Ishikawa (cell line): ENCODE results near the gene PRDM16.

Source experiments
- CEBPB ChIP-seq: IDR thresholded peaks from 2 replicates; pipeline ENCODE4 v1.6.1; 2012
- CREB1 ChIP-seq: IDR thresholded peaks from 2 replicates; pipeline ENCODE4 v1.6.1; 2012; ENCODE audit warnings: low read depth
- EGR1 ChIP-seq: IDR thresholded peaks from 2 replicates; pipeline ENCODE4 v1.6.1; 2012
- EP300 ChIP-seq: IDR thresholded peaks from 2 replicates; pipeline ENCODE4 v1.6.1; 2012; ENCODE audit warnings: borderline replicate concordance
- FOXM1 ChIP-seq: IDR thresholded peaks from 2 replicates; pipeline ENCODE4 v1.6.1; 2012; ENCODE audit warnings: low read depth, borderline replicate concordance
- MAX ChIP-seq: IDR thresholded peaks from 2 replicates; pipeline ENCODE4 v1.6.1; 2012
- NFIC ChIP-seq: IDR thresholded peaks from 2 replicates; pipeline ENCODE4 v1.6.1; 2012
- RAD21 ChIP-seq: IDR thresholded peaks from 2 replicates; pipeline ENCODE4 v1.6.1; 2012; ENCODE audit warnings: low read depth
- TAF1 ChIP-seq: IDR thresholded peaks from 2 replicates; pipeline ENCODE4 v1.6.1; 2012; ENCODE audit warnings: low read depth, mild to moderate bottlenecking
- TCF12 ChIP-seq: IDR thresholded peaks from 2 replicates; pipeline ENCODE4 v1.6.1; 2012; ENCODE audit warnings: low read depth
- TEAD4 ChIP-seq: IDR thresholded peaks from 2 replicates; pipeline ENCODE4 v1.6.1; 2012
- YY1 ChIP-seq: IDR thresholded peaks from 2 replicates; pipeline ENCODE4 v1.6.1; 2012; ENCODE audit warnings: low read depth
- ZBTB7A ChIP-seq: IDR thresholded peaks from 2 replicates; pipeline ENCODE4 v1.6.1; 2012; ENCODE audit warnings: low read depth
- TF ChIP-seq, protein P1 (sequence below): IDR thresholded peaks from 2 replicates; pipeline ENCODE4 v1.6.1; 2012
- TF ChIP-seq, protein P2 (sequence below): IDR thresholded peaks from 2 replicates; pipeline ENCODE4 v1.6.1; 2012; ENCODE audit warnings: low read depth, mild to moderate bottlenecking

PRDM16 gene

DNA sequence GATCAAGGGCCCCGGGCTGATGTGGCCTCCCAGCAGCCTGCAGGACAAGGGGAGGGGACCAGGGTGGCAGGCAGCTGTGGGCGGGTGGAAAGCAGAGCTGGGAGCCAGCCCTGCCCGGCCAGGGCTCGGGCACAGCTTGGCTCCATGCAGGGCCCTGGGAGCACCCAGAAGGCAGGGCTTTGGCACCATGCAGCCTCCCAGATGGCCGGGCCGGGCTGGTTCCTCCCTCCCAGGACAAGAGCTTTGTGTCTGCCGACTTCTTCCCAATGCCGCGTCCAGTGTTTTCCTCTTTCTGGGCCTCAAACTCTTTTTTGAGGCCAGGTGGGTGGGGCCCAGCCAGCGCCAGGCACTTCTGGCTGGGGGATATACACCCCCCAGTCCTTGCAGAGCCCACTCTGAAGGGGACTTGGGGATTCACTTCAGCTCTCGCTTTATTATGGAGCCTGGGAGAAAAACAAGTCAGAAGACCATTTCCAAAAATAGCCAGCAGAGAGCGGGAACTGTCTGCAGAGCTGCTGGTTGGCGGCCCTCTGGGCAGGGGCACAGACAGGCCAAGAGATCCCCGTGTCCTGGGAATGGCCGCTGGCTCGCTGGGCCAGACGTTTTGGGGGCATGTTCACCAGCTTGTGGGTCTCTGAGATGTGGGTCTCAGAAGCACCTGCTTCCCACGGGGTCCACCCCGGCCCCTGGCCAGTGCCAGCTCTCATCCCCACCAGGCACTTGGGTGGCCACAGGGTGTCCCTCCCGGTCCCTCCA lies 281.7 kb downstream of the PRDM16 start:
- TF ChIP-seq RAD21 (peak; percentile 26; the same call in 1 of the 2 replicates), CEBPB (no peak), FOXM1 (no peak), NFIC (no peak), YY1 (no peak)

GRCh38 chr1:3351449-3352298 lies 282.7 kb downstream of the PRDM16 start:
- no peak for TF ChIP-seq FOXM1
- TF ChIP-seq TCF12: no peak
- no peak for TF ChIP-seq RAD21
- no peak for TF ChIP-seq CREB1
- TF ChIP-seq MAX: no peak
- TF ChIP-seq CEBPB: no peak
- TF ChIP-seq EGR1: no peak
- no peak for TF ChIP-seq TAF1
- TF ChIP-seq YY1: no peak
- TF ChIP-seq, protein P1, sequence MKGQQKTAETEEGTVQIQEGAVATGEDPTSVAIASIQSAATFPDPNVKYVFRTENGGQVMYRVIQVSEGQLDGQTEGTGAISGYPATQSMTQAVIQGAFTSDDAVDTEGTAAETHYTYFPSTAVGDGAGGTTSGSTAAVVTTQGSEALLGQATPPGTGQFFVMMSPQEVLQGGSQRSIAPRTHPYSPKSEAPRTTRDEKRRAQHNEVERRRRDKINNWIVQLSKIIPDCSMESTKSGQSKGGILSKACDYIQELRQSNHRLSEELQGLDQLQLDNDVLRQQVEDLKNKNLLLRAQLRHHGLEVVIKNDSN: no peak
- no peak for TF ChIP-seq NFIC
- no peak for TF ChIP-seq EP300
- TF ChIP-seq TEAD4: no peak
- TF ChIP-seq, protein P2, sequence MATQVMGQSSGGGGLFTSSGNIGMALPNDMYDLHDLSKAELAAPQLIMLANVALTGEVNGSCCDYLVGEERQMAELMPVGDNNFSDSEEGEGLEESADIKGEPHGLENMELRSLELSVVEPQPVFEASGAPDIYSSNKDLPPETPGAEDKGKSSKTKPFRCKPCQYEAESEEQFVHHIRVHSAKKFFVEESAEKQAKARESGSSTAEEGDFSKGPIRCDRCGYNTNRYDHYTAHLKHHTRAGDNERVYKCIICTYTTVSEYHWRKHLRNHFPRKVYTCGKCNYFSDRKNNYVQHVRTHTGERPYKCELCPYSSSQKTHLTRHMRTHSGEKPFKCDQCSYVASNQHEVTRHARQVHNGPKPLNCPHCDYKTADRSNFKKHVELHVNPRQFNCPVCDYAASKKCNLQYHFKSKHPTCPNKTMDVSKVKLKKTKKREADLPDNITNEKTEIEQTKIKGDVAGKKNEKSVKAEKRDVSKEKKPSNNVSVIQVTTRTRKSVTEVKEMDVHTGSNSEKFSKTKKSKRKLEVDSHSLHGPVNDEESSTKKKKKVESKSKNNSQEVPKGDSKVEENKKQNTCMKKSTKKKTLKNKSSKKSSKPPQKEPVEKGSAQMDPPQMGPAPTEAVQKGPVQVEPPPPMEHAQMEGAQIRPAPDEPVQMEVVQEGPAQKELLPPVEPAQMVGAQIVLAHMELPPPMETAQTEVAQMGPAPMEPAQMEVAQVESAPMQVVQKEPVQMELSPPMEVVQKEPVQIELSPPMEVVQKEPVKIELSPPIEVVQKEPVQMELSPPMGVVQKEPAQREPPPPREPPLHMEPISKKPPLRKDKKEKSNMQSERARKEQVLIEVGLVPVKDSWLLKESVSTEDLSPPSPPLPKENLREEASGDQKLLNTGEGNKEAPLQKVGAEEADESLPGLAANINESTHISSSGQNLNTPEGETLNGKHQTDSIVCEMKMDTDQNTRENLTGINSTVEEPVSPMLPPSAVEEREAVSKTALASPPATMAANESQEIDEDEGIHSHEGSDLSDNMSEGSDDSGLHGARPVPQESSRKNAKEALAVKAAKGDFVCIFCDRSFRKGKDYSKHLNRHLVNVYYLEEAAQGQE: no peak
- no peak for TF ChIP-seq ZBTB7A

- no peak for TF ChIP-seq TEAD4
- TF ChIP-seq, protein P2: no peak
- no peak for TF ChIP-seq YY1
- TF ChIP-seq ZBTB7A: no peak
- no peak for TF ChIP-seq CEBPB
- no peak for TF ChIP-seq EP300
- TF ChIP-seq, protein P1: no peak
- TF ChIP-seq FOXM1: no peak
- no peak for TF ChIP-seq EGR1
- TF ChIP-seq MAX: no peak
- TF ChIP-seq TAF1: no peak
- no peak for TF ChIP-seq NFIC
- no peak for TF ChIP-seq TCF12
- TF ChIP-seq RAD21: no peak
- no peak for TF ChIP-seq CREB1
Measured at GRCh38 chr1:3352299-3352951, 283.4 kb downstream of the PRDM16 start.

DNA sequence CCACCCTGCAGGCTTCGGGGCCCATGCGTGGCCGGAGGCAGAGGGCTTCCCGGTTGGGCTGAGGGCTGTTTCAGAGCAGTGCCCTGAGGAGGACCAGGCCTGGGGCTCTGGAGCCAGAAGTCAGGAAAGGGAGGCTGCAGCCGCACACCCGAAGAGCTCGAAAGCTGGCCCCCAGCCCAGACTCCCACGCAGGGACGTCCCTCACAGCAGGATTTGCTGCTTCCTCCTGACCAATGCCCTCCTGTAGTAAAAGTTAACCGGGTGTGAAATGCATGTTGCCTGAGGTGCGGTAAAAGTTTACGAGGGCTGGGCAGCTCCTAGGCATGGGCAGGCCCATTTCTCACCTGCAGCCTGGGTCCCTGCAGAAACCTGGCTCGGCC lies 283.9 kb downstream of the PRDM16 start:
- TF ChIP-seq, protein P1: no peak
- peak; percentile 81 for TF ChIP-seq EGR1
- peak; percentile 36; the same call in 1 of the 2 replicates for TF ChIP-seq NFIC

DNA sequence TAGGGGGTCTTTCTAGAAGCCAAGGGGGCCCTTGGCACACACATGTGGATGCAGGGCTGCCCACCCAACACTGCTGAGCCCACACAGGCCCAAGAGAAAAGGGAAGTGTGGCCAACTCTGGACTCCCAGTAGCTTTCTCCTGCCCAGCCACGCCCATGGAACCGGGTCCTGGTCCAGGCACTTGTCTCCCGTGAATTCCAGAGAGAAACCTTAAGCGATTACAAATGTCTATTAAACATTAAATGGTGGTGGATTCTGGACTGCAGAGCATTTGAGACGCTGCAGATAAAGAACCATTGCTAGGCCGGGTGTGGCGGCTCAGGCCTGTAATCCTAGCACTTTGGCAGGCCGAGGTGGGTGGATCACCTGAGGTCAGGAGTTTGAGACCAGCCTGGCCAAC lies 284.9 kb downstream of the PRDM16 start:
- TF ChIP-seq FOXM1 (no peak), CEBPB (no peak), TAF1 (no peak), YY1 (no peak), TEAD4 (no peak), ZBTB7A (no peak), NFIC (no peak), CREB1 (no peak)
- TF ChIP-seq, protein P1: no peak
- TF ChIP-seq, protein P2: no peak
